ENCODE results near the gene NAXE. TPM values are rescaled to one million over a fixed set of nuclear protein-coding genes. Genes with fewer than 3 reads are reported as not detected.

Gene NAXE
- total and polyA plus RNA-seq, 2 of the 13 experiments (the other 11 are each of a cell fraction or from before 2014, with no cell fraction given): 39.4 to 59.4 TPM

DNA sequence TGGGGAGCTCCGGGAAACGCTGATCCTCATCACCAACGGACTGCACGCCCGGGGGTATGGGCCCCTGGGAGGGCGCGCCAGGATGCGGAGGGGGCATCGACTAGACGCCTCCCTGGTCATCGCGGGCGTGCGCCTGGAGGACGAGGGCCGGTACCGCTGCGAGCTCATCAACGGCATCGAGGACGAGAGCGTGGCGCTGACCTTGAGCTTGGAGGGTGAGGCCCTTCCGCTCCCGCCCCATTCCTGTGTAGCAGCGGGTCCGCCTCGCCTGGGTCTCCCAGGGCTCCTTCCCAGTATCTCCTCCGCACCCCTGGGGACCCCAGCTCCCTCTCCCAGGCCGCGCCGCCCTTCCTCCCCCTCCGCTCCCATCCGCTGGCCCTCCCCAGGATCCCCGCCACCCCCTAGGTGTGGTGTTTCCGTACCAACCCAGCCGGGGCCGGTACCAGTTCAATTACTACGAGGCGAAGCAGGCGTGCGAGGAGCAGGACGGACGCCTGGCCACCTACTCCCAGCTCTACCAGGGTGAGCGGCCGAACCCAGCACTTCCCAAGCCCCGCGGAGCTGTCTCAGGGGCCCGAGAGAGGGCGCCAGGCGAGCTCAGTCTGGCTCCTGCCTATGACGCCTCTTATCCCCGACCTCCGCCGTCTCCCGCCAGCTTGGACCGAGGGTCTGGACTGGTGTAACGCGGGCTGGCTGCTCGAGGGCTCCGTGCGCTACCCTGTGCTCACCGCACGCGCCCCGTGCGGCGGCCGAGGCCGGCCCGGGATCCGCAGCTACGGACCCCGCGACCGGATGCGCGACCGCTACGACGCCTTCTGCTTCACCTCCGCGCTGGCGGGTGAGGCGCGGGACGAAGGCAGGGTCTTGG lies 32.6 kb downstream of the NAXE start (continued):
- TF ChIP-seq, protein P1, sequence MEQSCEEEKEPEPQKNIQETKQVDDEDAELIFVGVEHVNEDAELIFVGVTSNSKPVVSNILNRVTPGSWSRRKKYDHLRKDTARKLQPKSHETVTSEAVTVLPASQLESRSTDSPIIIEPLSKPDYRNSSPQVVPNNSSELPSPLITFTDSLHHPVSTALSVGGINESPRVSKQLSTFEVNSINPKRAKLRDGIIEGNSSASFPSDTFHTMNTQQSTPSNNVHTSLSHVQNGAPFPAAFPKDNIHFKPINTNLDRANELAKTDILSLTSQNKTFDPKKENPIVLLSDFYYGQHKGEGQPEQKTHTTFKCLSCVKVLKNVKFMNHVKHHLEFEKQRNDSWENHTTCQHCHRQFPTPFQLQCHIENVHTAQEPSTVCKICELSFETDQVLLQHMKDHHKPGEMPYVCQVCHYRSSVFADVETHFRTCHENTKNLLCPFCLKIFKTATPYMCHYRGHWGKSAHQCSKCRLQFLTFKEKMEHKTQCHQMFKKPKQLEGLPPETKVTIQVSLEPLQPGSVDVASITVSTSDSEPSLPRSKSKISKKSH (CRISPR knock-in tag; IDR thresholded peaks at IDR 0.05; ENCODE audit: borderline replicate concordance): no peak
- TF ChIP-seq, protein P2, sequence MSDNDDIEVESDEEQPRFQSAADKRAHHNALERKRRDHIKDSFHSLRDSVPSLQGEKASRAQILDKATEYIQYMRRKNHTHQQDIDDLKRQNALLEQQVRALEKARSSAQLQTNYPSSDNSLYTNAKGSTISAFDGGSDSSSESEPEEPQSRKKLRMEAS (IDR thresholded peaks at IDR 0.05): peak; percentile 57; the same call in 1 of the 2 replicates
- TF ChIP-seq NFE2L1 (CRISPR knock-in tag; IDR thresholded peaks at IDR 0.05; ENCODE audit: borderline replicate concordance) (no peak), ASH2L (IDR thresholded peaks at IDR 0.05; ENCODE audit: insufficient read length, low read depth, low read length) (no peak), MYC (CRISPR knock-in tag; IDR thresholded peaks at IDR 0.05; ENCODE audit: borderline replicate concordance) (peak; percentile 40; the same call in 1 of the 2 replicates), SETDB1 (CRISPR knock-in tag; IDR thresholded peaks at IDR 0.05; ENCODE audit: borderline replicate concordance) (no peak)
- TF ChIP-seq, protein P3, sequence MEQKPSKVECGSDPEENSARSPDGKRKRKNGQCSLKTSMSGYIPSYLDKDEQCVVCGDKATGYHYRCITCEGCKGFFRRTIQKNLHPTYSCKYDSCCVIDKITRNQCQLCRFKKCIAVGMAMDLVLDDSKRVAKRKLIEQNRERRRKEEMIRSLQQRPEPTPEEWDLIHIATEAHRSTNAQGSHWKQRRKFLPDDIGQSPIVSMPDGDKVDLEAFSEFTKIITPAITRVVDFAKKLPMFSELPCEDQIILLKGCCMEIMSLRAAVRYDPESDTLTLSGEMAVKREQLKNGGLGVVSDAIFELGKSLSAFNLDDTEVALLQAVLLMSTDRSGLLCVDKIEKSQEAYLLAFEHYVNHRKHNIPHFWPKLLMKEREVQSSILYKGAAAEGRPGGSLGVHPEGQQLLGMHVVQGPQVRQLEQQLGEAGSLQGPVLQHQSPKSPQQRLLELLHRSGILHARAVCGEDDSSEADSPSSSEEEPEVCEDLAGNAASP (CRISPR knock-in tag; IDR thresholded peaks at IDR 0.05; ENCODE audit: borderline replicate concordance): no peak
- TF ChIP-seq, protein P4, sequence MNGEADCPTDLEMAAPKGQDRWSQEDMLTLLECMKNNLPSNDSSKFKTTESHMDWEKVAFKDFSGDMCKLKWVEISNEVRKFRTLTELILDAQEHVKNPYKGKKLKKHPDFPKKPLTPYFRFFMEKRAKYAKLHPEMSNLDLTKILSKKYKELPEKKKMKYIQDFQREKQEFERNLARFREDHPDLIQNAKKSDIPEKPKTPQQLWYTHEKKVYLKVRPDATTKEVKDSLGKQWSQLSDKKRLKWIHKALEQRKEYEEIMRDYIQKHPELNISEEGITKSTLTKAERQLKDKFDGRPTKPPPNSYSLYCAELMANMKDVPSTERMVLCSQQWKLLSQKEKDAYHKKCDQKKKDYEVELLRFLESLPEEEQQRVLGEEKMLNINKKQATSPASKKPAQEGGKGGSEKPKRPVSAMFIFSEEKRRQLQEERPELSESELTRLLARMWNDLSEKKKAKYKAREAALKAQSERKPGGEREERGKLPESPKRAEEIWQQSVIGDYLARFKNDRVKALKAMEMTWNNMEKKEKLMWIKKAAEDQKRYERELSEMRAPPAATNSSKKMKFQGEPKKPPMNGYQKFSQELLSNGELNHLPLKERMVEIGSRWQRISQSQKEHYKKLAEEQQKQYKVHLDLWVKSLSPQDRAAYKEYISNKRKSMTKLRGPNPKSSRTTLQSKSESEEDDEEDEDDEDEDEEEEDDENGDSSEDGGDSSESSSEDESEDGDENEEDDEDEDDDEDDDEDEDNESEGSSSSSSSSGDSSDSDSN (CRISPR knock-in tag; IDR thresholded peaks at IDR 0.05): peak; percentile 74

All from HepG2 (cell line).